Germinal center (tissue), 1 donor: Measurements from ENCODE around the gene TRPV3.
"Not testable (repeated sequence)": the region's sequence is repeated elsewhere in the genome, so short reads cannot be mapped to it uniquely, and the experiment has no call there.

Experiments used
- DNase-seq: peaks from one replicate; pipeline ENCODE4 v3.0.0; 2012; ENCODE audit warnings: mixed read lengths, low spot score

TRPV3 gene

DNA sequence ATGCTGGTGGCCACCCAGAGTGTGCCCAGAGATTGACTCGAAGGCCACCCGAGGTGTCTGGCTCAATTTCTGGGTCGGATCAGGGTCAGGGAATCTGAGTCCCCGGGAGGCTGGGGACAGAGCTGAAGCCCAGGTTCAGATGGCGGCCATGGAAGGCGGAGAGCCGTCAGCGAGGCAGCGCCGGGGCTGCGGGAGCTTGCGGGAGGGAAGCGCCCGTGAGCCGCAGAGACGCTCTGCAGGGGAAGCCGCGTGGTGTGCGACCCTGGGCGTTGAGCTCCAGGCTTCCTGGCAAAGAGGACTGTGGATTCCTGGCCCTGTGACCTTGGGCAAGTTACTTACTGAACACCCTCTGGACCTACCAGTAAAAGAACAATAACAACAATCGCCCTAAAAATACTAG, 85.5 kb downstream of the TRPV3 start:
- DNase-seq = no peak

DNA sequence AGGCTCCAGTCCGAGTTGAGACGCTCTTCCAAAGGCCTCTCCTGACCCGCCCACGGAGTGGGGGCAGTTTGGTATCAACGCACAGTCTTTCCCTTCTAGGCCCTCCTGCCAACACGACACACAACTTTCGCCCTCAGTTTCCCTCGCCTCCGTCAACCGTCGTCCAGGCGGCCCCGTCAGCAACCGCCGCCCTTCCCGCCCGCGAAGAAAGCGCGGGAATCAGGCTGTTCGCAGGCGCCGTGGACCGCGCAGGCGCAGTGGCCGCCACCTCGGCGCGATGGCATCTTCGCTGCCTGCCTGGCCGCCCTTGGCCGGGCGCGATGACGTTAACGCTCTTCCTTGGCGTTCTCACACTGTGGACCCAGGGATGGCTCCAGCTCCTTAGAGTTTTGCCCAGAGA, 86.0 kb downstream of the TRPV3 start, which contains the start of gene SPATA22:
Gene SPATA22 (minus strand): TSS at position 221 of the 400 bp plus-strand sequence. CDS start 2,494 bp downstream, outside the sequence.
- DNase-seq = no peak

GRCh38 chr17:3469529-3469928, 88.1 kb downstream of the TRPV3 start:
- no peak for DNase-seq

- DNase-seq = not testable (repeated sequence)
These were observed 91.3 kb downstream of the TRPV3 start for GRCh38 chr17:3466355-3466754.
